T-helper 22 cell (primary cell): ENCODE measurements around the gene PTPRN2.
"Not testable (repeated sequence)": the region's sequence is repeated elsewhere in the genome, so short reads cannot be mapped to it uniquely, and the experiment has no call there.

Experiments
- DNase-seq: peaks from one replicate; pipeline ENCODE4 v3.0.0-alpha.2; 2020; ENCODE audit warnings: low read depth

PTPRN2 gene

DNA sequence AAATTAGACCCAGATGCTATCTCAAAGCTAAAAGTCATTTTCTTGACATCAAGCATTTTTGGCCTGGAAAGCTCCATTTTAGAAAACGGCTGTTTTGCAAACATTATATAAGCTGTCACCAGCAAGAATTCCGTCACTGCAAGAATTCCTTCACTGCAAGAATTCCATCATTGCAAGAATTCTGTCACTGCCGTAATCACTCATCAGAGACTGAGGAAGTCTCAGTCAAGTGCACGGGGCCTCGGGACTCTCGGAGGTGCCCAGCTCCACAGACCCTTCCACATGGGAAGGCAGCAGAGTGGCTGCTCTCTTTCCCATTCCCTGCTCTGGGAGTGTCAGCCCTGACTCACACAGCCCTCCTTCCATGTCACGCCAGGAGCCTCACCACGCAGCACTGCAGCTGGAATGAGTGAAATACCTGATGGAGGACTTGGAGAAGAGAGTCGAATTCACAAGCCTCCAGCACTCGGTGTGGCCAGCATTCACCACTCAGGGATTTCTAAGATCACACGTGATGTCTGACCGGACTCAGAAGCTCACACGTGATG, 168.3 kb downstream of the PTPRN2 start:
- DNase-seq, result no peak

DNA sequence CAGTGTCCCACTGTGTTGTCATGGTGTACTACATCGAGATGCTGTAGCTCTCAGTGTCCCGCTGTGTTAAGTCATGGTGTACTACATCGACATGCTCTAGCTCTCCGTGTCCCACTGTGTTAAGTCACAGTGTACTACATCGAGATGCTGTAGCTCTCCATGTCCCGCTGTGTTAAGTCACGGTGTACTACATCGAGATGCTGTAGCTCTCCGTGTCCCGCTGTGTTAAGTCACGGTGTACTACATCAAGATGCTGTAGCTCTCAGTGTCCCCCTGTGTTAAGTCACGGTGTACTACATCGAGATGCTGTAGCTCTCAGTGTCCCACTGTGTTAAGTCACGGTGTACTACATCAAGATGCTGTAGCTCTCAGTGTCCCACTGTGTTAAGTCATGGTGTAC, 169.2 kb downstream of the PTPRN2 start:
- not testable (repeated sequence) for DNase-seq

- DNase-seq, result no peak
These were observed 171.2 kb downstream of the PTPRN2 start for GRCh38 chr7:158416283-158416933.

GRCh38 chr7:158415316-158415715, 172.3 kb downstream of the PTPRN2 start:
- DNase-seq, result no peak

DNA sequence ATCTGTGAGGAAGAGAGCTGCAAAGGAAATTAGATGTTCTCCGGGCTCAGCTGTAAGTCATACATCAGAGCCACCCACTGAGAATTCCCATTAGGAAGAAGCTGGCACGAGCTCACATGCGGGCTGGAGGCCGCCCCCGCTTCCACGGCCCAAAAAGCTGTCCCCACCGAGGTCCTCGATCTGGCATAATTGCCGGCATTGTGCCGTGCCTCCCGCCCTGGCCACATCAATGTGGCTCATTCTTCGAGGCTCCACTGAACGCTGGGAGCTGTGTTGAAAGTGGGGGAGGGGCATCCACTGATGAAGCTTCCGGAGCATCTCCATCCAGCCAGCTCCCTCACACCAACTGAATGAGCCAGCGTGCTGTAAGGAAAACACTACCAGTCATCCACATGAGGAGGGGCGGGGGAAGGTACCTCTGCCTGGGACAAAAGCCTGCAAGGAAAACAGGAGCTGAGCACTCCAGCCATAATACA, 173.1 kb downstream of the PTPRN2 start:
- DNase-seq, result no peak

DNA sequence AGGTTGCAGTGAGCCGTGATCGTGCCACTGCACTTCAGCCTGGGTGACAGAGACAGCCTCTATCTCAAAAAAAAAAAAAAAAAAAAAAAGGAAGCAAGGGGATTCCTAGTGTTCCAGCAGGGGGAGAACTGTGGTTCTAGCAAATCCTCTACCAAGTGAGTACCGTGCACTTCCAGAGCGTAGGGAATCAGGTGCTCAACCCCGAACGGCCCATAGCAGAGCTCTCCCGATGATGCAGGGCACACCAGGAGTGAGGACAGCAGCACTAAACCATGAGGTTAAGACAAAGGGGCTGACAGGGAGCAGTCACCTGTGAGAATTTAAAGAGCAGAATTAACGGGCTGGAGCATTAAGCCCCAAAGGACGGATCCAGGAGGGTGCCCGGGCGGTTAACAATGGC, 173.6 kb downstream of the PTPRN2 start:
- DNase-seq, result no peak

GRCh38 chr7:158411232-158411950, 176.2 kb downstream of the PTPRN2 start:
- no peak for DNase-seq

DNA sequence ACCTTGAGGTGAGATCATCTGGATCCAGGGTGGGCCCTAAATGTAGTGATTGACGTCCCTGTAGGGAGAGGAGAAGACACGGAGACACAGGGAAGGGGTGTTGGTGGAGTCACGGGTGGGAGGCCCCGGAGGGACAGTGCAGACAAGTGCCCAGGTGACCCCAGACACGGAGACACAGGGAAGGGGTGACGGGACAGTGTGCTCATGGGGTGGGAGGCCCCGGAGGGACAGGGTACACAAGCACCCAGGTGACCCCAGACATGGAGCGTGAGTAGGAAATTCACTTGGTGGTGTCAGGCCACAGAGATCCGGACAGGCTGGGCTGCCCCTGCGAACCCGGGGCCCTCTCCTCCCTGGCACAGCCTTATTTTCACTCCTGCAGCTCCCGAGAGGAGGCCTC, 176.9 kb downstream of the PTPRN2 start:
- DNase-seq, result no peak

GRCh38 chr7:158409816-158410330, 177.8 kb downstream of the PTPRN2 start:
- no peak for DNase-seq

DNA sequence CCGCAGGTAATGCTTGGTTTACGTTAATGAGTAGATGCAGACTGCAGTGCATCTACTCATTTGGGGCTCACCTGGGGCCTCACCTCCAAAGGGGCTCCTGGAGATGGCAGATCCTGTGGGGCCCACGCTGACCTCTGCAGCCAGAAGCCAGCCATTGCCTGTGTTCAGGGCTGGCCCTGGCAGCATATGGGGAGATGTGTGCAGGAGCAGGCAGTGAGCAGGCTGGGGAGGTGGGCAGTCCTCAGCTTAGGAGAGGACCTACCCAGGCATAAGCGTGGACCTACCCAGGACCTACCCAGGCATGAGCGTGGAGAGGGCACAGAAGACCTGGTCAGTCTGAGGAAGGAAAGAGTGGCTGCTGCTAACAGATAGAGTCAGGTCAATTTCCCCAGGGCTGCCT, 178.5 kb downstream of the PTPRN2 start:
- no peak for DNase-seq

- DNase-seq, result no peak
These were observed 179.2 kb downstream of the PTPRN2 start for GRCh38 chr7:158408318-158408920.

- DNase-seq, result no peak
These were observed 179.9 kb downstream of the PTPRN2 start for GRCh38 chr7:158407581-158408317.

DNA sequence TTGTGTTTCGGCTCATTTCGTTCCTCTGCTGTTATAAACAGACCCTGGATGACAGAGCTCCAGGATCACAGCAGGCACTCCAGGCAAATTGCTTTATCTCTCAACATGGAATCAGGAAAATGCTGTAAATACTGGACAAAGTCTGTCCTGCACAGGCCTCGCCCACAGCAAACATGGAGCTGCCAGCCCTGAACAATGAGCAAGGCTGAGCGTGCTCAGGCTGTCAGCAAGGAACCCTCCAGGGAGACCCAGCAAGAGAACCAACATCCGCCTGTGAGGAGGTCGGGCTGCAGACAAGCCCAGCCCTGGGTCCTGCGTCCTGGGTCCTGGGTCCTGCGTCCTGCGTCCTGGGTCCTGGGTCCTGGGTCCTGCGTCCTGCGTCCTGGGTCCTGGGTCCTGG, 180.8 kb downstream of the PTPRN2 start:
- DNase-seq, result no peak

DNA sequence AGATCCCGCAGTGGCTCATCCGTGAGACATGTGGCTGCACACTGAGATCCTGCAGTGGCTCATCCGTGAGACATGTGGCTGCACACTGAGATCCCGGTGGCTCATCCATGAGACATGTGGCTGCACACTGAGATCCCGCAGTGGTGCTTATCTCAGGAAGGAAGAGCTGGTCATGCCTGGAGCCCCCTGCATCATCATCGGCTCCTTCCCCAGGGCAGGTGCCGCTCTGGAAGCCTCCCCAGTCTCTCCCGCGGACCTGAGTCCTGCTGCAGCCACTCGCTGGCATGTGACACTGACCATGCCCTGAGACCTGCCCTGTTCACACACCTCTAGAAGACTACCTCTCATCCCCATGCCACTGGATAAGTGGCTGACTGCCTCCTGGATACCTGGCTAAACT, 181.3 kb downstream of the PTPRN2 start:
- DNase-seq, result no peak

GRCh38 chr7:158405771-158406170, 181.9 kb downstream of the PTPRN2 start:
- not testable (repeated sequence) for DNase-seq

GRCh38 chr7:158405324-158405723, 182.3 kb downstream of the PTPRN2 start:
- DNase-seq, result no peak

DNA sequence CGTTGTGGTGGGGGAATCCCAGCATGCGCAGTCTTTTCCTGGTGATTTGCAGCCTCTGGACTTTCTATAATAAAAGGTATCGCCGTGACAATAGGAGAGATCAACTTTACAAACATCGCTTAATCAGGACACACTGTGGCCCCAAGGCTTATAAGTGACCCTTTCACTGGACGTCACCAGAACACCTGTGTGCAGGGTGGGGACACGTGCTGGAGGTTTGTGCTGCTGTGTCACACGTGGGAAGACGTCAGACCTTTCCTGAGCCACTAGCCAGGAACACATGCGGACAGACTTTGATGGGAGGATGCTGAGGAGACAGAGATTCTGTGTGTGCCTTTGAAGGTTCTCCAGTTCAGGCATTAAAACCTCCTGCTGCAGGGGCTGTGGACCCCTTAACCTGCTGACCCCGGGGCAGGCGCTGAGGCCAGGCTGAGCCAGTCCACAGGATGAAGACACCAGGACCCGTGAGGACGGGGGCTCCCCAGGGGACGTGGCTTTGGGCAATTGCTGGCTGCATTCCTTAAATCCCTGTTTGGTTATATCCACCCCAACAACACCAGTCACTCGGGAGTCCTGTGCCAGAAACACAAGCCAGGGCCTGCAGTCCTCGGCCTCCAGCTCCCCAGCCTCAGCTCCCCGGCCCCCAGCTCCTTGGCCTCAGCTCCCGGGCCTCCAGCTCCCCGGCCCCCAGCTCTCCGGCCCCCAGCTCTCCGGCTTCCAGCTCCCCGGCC, 183.4 kb downstream of the PTPRN2 start:
- no peak for DNase-seq

- no peak for DNase-seq
These were observed 184.4 kb downstream of the PTPRN2 start for GRCh38 chr7:158403013-158403821.

GRCh38 chr7:158402471-158402870, 185.2 kb downstream of the PTPRN2 start:
- no peak for DNase-seq

- DNase-seq, result no peak
These were observed 185.8 kb downstream of the PTPRN2 start for GRCh38 chr7:158401826-158402225.
